ENCODE data around the gene UGT1A6.

- TF ChIP-seq CTCF (conservative IDR thresholded peaks at IDR 0.05; ENCODE audit: low read depth, low read length) (no peak), EZH2 (IDR thresholded peaks at IDR 0.05; ENCODE audit: low read length, unreplicated experiment) (no peak), EZH2phosphoT487 (IDR thresholded peaks at IDR 0.05; ENCODE audit: borderline replicate concordance, low read length) (no peak)
These were observed 105.8 kb downstream of the UGT1A6 start for GRCh38 chr2:233798335-233799086.

Measured in PC-3 (cell line).